Measurements from ENCODE around the gene DIP2B. TPM values are rescaled to one million over a fixed set of nuclear protein-coding genes. Genes with fewer than 3 reads are reported as not detected.

The DIP2B gene, protein sequence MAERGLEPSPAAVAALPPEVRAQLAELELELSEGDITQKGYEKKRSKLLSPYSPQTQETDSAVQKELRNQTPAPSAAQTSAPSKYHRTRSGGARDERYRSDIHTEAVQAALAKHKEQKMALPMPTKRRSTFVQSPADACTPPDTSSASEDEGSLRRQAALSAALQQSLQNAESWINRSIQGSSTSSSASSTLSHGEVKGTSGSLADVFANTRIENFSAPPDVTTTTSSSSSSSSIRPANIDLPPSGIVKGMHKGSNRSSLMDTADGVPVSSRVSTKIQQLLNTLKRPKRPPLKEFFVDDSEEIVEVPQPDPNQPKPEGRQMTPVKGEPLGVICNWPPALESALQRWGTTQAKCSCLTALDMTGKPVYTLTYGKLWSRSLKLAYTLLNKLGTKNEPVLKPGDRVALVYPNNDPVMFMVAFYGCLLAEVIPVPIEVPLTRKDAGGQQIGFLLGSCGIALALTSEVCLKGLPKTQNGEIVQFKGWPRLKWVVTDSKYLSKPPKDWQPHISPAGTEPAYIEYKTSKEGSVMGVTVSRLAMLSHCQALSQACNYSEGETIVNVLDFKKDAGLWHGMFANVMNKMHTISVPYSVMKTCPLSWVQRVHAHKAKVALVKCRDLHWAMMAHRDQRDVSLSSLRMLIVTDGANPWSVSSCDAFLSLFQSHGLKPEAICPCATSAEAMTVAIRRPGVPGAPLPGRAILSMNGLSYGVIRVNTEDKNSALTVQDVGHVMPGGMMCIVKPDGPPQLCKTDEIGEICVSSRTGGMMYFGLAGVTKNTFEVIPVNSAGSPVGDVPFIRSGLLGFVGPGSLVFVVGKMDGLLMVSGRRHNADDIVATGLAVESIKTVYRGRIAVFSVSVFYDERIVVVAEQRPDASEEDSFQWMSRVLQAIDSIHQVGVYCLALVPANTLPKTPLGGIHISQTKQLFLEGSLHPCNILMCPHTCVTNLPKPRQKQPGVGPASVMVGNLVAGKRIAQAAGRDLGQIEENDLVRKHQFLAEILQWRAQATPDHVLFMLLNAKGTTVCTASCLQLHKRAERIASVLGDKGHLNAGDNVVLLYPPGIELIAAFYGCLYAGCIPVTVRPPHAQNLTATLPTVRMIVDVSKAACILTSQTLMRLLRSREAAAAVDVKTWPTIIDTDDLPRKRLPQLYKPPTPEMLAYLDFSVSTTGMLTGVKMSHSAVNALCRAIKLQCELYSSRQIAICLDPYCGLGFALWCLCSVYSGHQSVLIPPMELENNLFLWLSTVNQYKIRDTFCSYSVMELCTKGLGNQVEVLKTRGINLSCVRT (N-terminal part only)
- total RNA-seq = 10 to 100 TPM; 21.2 to 23.7 TPM

DNA sequence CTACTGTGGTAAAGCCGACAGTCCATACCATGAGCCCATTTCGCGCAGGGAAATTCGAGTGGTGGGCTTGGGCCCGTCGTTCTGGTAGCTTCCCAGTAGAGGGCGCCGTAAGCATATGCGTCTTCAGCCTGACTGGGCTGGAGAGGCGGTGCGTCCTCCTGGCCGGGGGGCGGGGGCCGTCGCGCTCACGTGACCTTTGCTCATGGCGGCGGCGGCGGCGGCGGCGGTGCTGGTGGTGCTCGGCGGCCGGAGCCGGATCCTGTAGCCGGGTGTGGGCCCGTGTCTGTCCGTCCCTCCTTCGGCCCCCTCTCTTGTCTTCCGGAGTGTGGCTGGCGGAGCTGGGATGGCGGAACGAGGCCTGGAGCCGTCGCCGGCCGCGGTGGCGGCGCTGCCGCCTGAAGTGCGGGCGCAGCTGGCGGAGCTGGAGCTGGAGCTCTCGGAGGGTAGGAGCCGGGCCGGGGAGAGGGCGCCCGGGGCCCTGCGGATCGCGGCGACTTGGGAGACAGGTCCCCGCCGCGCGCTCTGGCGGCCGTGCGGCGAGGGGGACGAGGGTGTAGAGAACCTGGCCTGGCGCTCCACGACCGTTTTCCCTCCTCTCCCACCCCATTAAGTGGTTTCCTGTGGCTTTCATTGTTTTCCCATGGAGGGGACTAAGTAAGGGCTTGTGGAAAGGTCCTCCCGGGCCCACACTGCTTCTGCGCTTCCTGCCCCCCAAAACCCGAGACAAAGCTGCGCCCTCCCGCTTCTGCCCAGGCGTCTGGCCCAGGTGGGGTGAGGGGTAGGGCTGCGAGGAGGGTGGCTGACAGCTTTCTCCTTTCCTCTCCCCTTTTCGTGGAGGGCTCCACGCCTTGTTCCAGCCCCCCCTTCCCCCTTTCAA is at the start of gene DIP2B:
DIP2B (plus strand) TSS at position 188 of the 877 bp plus-strand sequence; CDS start at position 344, 156 bp downstream.
- peak; percentile 87 for ATAC-seq

DNA sequence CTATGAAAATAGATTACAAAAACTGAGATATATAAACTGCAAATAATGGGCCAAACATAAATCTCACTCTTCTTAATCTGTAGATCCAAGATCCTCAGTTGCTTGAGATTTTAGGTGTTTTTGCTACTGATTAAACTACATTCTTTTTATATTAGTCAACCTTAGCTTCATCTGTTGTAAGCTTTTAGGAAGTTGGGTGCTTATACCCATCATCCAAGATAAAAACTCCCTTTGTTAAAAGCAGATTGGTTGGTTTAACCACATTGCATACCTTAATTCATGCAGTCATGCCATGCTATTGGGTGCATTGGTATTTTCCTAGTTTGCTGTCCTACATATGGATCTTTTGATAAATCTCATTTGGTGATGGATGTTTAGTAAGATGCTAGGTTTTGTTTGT is 46.2 kb upstream of the DIP2B start:
- no peaks in the 10 kb centered on the region for H3K9me3 Mint-ChIP-seq
- H3K4me3 Mint-ChIP-seq = no peak overlapping the region
- ChIA-PET CTCF (no interaction called here), POLR2A (no interaction called here)
- H3K27me3 Mint-ChIP-seq = no peaks in the 10 kb centered on the region
- DNase-seq (no peak), ATAC-seq (no peak)
- intact Hi-C loops (cut with micrococcal nuclease) = no loop called here
- TF ChIP-seq, protein P1, sequence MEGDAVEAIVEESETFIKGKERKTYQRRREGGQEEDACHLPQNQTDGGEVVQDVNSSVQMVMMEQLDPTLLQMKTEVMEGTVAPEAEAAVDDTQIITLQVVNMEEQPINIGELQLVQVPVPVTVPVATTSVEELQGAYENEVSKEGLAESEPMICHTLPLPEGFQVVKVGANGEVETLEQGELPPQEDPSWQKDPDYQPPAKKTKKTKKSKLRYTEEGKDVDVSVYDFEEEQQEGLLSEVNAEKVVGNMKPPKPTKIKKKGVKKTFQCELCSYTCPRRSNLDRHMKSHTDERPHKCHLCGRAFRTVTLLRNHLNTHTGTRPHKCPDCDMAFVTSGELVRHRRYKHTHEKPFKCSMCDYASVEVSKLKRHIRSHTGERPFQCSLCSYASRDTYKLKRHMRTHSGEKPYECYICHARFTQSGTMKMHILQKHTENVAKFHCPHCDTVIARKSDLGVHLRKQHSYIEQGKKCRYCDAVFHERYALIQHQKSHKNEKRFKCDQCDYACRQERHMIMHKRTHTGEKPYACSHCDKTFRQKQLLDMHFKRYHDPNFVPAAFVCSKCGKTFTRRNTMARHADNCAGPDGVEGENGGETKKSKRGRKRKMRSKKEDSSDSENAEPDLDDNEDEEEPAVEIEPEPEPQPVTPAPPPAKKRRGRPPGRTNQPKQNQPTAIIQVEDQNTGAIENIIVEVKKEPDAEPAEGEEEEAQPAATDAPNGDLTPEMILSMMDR (IDR thresholded peaks at IDR 0.05) = no peak
- H3K36me3 Mint-ChIP-seq (ENCODE audit: low read depth) = peaks cover 41% of the 10 kb centered on the region
- no peak overlapping the region for H3K27ac Mint-ChIP-seq
- H3K4me1 Mint-ChIP-seq (ENCODE audit: low read depth) = no peaks in the 10 kb centered on the region

More for the DNA sequence above, at the start of gene DIP2B:
- Mint-ChIP-seq H3K36me3 (ENCODE audit: low read depth) (peaks cover 7% of the 10 kb centered on the region), H3K27ac (peak within 1 kb of the TSS; percentile 92), H3K4me1 (ENCODE audit: low read depth) (peaks cover 41% of the 10 kb centered on the region), H3K27me3 (no peaks in the 10 kb centered on the region), H3K4me3 (peak within 1 kb of the TSS; percentile 95), H3K9me3 (no peaks in the 10 kb centered on the region)
- POLR2A ChIA-PET = interaction anchor here (0.7 to 2.3 kb wide), 17 partner anchors 9 to 420 kb away, joined by 3 to 12 read pairs (median 4); a partner anchor contains a TSS
- CTCF ChIA-PET = interaction anchor here (0.7 to 10.1 kb wide), 52 partner anchors 8 to 836 kb away, joined by 3 to 169 read pairs (median 4); no protein-coding TSS in a partner anchor
- TF ChIP-seq, protein P1 (IDR thresholded peaks at IDR 0.05) = peak; percentile 91
- peak; percentile 98 for DNase-seq
- intact Hi-C loops (cut with micrococcal nuclease) = loop anchor here (5.0 to 10.0 kb wide), 3 partner anchors 42 to 230 kb away; no protein-coding TSS in a partner anchor

DNA sequence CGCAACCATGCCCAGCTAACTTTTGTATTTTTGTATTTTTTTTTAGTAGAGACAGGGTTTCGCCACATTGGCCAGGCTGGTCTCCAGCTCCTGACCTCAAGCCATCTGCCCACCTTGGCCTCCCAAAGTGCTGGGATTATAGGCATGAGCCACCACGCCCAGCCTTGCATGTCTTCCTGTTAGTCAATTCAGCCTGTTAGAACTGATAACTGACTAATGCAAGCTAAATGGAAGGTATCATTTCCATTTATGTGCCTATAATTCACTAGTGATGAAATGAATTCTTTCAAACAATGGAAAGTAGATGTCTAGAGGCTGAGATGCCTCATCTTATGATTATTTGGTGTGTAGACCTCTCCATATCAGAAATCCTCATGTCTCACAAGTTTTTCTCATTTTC is 37.3 kb upstream of the DIP2B start:
- Mint-ChIP-seq H3K27me3 (no peaks in the 10 kb centered on the region), H3K9me3 (no peaks in the 10 kb centered on the region), H3K36me3 (ENCODE audit: low read depth) (peaks cover 56% of the 10 kb centered on the region), H3K27ac (no peak overlapping the region), H3K4me3 (no peak overlapping the region), H3K4me1 (ENCODE audit: low read depth) (no peaks in the 10 kb centered on the region)
- TF ChIP-seq, protein P1 (IDR thresholded peaks at IDR 0.05) = no peak
- POLR2A ChIA-PET = no interaction called here
- intact Hi-C loops (cut with micrococcal nuclease) = no loop called here
- DNase-seq (no peak), ATAC-seq (no peak)
- CTCF ChIA-PET = no interaction called here

DNA sequence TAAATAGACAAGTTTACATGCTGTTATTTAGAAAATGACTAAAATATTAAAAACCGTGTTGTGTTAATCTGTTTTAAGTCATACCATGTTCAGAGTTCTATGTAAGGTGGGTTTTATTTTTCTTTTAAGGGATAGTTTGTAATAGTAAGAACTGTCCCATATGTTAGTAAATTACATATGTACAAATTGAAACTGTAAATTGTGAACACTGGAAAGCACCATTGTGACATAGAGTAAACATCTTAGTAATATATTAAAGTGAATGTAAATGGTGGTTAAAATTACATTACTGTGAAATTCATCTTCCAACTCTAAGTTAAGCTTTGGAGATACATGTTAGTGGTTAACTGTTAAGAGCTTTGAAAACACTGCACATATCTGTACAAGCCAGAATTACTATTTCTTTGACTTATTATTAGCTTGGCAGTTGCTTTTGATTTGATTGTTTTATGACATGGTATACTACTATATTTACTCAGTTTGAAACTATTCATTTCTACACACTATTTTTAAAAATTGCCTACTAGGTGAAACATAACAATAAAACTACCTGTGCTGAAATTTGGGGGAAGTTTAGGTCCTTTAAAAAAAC is 27.4 kb upstream of the DIP2B start:
- Mint-ChIP-seq H3K4me1 (ENCODE audit: low read depth) (no peaks in the 10 kb centered on the region), H3K9me3 (no peaks in the 10 kb centered on the region), H3K27me3 (no peaks in the 10 kb centered on the region), H3K27ac (no peak overlapping the region), H3K36me3 (ENCODE audit: low read depth) (peaks cover 34% of the 10 kb centered on the region), H3K4me3 (no peak overlapping the region)
- DNase-seq = no peak
- POLR2A ChIA-PET = no interaction called here
- ATAC-seq = no peak
- intact Hi-C loops (cut with micrococcal nuclease) = no loop called here
- CTCF ChIA-PET = interaction anchor here (1.7 kb wide), 1 partner anchor 250 kb away, joined by 3 read pairs; no protein-coding TSS in a partner anchor
- TF ChIP-seq, protein P1 (IDR thresholded peaks at IDR 0.05) = no peak

All from activated CD8-positive, alpha-beta T cell treated with anti-CD3 and anti-CD28 coated beads for 36 hours (primary cell).